ENCODE results near the gene PLEKHA1.

Gene PLEKHA1

DNA sequence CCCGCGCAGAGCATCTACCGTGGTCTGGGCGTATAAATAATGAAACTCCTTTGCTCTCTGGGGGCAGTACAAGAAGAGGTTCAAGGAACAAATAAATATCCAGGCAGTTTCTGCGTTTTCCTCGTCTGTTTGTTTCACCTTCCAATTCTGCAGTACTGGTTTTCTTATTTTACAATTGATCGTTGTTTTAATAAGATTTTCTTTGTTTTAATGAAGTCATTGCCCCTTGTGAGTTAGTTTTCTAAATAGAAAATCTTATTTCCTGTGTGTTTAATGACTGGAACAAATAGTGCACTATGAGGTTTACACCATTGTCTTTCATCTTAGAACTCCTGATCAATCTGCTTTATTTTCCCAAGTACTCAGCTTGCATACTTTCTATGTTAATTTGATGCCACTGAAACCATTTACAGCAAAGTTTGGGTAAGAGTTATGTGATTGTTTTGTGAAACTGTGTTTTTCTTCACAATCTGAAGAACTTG lies 1.2 kb downstream of the PLEKHA1 start:
- Histone ChIP-seq H3K79me2 (ENCODE audit: insufficient read depth, low read length) (no peaks in the 10 kb centered on the region), H3F3A (ENCODE audit: insufficient read depth, low read length) (no peaks in the 10 kb centered on the region)

DNA sequence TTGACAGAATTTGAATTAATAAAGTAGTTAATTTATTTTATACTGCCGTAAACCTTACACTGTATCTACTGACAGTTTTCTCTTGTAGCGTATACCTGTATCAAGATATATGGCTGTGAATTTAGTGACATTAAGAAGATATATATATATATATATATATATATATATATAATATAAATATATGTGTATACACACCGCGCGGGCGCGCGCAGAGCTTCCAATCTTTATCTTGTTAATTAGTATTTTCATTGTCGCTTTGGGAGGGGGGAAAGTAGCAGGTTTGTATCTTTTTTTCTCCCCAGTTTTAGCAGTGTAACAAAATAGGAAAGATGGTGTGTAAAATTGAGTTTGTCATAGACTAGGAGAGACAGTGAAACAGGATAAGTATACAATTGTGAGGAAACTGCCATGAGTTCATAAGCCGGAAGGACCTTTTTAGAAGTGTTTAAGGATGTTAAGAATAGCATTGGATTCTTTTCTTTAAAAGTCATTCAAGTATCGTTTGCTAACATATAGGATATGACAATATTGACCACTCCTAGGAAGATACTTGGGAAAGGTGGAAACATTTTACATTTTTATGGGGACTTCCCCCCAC lies 2.0 kb downstream of the PLEKHA1 start:
- Histone ChIP-seq H3K9me3 (ENCODE audit: low read length) (no peaks in the 10 kb centered on the region), H3K27me3 (ENCODE audit: insufficient read depth, low read length) (no peaks in the 10 kb centered on the region), H2AFZ (ENCODE audit: low read length) (no peak overlapping the region), H4K20me1 (ENCODE audit: insufficient read depth, low read length) (no peaks in the 10 kb centered on the region), H3K4me2 (ENCODE audit: low read length) (no peak overlapping the region), H3K9me2 (ENCODE audit: low read depth, low read length) (no peaks in the 10 kb centered on the region), H3K36me3 (ENCODE audit: insufficient read depth, low read length) (no peaks in the 10 kb centered on the region), H3F3A (ENCODE audit: insufficient read depth, low read length) (no peaks in the 10 kb centered on the region), H3K9ac (ENCODE audit: low read length) (no peak overlapping the region), H3K79me2 (ENCODE audit: insufficient read depth, low read length) (no peaks in the 10 kb centered on the region), H3K27ac (ENCODE audit: low read depth, low read length, poor library complexity, severe bottlenecking) (no peak overlapping the region), H3K4me3 (ENCODE audit: low read depth, low read length, poor library complexity, severe bottlenecking) (no peak overlapping the region), H3K4me1 (ENCODE audit: insufficient read depth, low read length, severe bottlenecking) (no peaks in the 10 kb centered on the region)
- no peak for TF ChIP-seq EZH2 (IDR thresholded peaks at IDR 0.05; ENCODE audit: borderline replicate concordance, low read length)
- TF ChIP-seq, protein P1, sequence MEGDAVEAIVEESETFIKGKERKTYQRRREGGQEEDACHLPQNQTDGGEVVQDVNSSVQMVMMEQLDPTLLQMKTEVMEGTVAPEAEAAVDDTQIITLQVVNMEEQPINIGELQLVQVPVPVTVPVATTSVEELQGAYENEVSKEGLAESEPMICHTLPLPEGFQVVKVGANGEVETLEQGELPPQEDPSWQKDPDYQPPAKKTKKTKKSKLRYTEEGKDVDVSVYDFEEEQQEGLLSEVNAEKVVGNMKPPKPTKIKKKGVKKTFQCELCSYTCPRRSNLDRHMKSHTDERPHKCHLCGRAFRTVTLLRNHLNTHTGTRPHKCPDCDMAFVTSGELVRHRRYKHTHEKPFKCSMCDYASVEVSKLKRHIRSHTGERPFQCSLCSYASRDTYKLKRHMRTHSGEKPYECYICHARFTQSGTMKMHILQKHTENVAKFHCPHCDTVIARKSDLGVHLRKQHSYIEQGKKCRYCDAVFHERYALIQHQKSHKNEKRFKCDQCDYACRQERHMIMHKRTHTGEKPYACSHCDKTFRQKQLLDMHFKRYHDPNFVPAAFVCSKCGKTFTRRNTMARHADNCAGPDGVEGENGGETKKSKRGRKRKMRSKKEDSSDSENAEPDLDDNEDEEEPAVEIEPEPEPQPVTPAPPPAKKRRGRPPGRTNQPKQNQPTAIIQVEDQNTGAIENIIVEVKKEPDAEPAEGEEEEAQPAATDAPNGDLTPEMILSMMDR (IDR thresholded peaks at IDR 0.05; ENCODE audit: low read length), result no peak

More for the DNA sequence above, 1.2 kb downstream of the PLEKHA1 start:
- no peak overlapping the region for H2AFZ ChIP-seq (ENCODE audit: low read length)
- no peaks in the 10 kb centered on the region for H3K27me3 ChIP-seq (ENCODE audit: insufficient read depth, low read length)
- no peaks in the 10 kb centered on the region for H3K9me2 ChIP-seq (ENCODE audit: low read depth, low read length)
- H3K27ac ChIP-seq (ENCODE audit: low read depth, low read length, poor library complexity, severe bottlenecking), result no peak overlapping the region
- H3K9ac ChIP-seq (ENCODE audit: low read length), result no peak overlapping the region
- no peak overlapping the region for H3K4me2 ChIP-seq (ENCODE audit: low read length)
- TF ChIP-seq EZH2 (IDR thresholded peaks at IDR 0.05; ENCODE audit: borderline replicate concordance, low read length), result no peak
- TF ChIP-seq, protein P1 (IDR thresholded peaks at IDR 0.05; ENCODE audit: low read length), result no peak
- H3K9me3 ChIP-seq (ENCODE audit: low read length), result no peaks in the 10 kb centered on the region
- no peaks in the 10 kb centered on the region for H4K20me1 ChIP-seq (ENCODE audit: insufficient read depth, low read length)
- no peak overlapping the region for H3K4me3 ChIP-seq (ENCODE audit: low read depth, low read length, poor library complexity, severe bottlenecking)
- H3K36me3 ChIP-seq (ENCODE audit: insufficient read depth, low read length), result no peaks in the 10 kb centered on the region
- H3K4me1 ChIP-seq (ENCODE audit: insufficient read depth, low read length, severe bottlenecking), result no peaks in the 10 kb centered on the region

- H3K9ac ChIP-seq (ENCODE audit: low read length), result no peak overlapping the region
- no peaks in the 10 kb centered on the region for H3K27me3 ChIP-seq (ENCODE audit: insufficient read depth, low read length)
- no peak overlapping the region for H3K4me2 ChIP-seq (ENCODE audit: low read length)
- H3K9me2 ChIP-seq (ENCODE audit: low read depth, low read length), result no peaks in the 10 kb centered on the region
- TF ChIP-seq, protein P1 (IDR thresholded peaks at IDR 0.05; ENCODE audit: low read length), result no peak
- TF ChIP-seq EZH2 (IDR thresholded peaks at IDR 0.05; ENCODE audit: borderline replicate concordance, low read length), result no peak
- no peak overlapping the region for H3K27ac ChIP-seq (ENCODE audit: low read depth, low read length, poor library complexity, severe bottlenecking)
- no peaks in the 10 kb centered on the region for H3K4me1 ChIP-seq (ENCODE audit: insufficient read depth, low read length, severe bottlenecking)
- H3F3A ChIP-seq (ENCODE audit: insufficient read depth, low read length), result no peaks in the 10 kb centered on the region
- no peaks in the 10 kb centered on the region for H3K36me3 ChIP-seq (ENCODE audit: insufficient read depth, low read length)
- H3K4me3 ChIP-seq (ENCODE audit: low read depth, low read length, poor library complexity, severe bottlenecking), result no peak overlapping the region
- H3K79me2 ChIP-seq (ENCODE audit: insufficient read depth, low read length), result no peaks in the 10 kb centered on the region
- H2AFZ ChIP-seq (ENCODE audit: low read length), result no peak overlapping the region
- no peaks in the 10 kb centered on the region for H3K9me3 ChIP-seq (ENCODE audit: low read length)
- H4K20me1 ChIP-seq (ENCODE audit: insufficient read depth, low read length), result no peaks in the 10 kb centered on the region
Observed at GRCh38 chr10:122379041-122379440, 4.5 kb downstream of the PLEKHA1 start.

All from OCI-LY1 (cell line).